ENCODE data around the gene ITCH. TPM values are rescaled to one million over a fixed set of nuclear protein-coding genes. Genes with fewer than 3 reads are reported as not detected.

The ITCH gene
- total and polyA plus RNA-seq, 2 of the 8 experiments (the other 6 are each of a cell fraction or from before 2014, with no cell fraction given): 3.9 to 45.2 TPM

DNA sequence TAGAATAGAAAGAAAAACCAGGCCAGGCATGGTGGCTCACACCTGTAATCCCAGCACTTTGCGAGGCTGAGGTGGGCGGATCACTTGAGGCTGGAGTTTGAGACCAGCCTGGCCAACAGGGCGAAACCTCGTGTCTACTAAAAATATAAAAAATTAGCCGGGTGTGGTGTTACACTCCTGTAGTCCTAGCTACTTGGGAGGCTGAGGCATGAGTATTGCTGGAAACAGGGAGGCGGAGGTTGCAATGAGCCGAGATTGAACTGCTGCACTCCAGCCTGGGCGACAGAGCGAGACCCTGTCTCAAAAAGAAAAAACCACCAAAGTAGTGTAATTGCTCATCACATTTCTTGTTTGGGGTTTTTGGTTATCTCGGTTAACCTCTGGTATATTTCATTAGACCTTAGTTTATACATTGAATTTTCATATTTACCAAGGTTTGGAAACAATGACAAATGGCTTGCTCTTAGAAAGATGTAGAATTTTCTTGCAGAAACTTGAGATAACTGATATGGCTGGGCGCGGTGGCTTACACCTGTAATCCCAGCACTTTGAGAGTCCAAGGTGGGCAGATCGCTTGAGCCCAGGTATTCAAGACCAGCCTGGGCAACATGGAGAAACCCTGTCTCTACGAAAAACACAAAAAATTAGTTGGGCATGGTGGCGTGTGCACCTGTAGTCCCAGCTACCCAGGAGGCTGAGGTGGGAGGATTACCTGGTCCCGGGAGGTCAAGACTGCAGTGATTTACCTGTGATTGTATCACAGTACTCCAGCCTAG is 14.2 kb downstream of the ITCH start:
- Histone ChIP-seq H3K27me3 (replicated peaks in 1 of 4; ENCODE audit: control insufficient read depth in 3 of 4, extremely low read depth in 1 of 4, insufficient read depth in 3 of 4, low read length in 3 of 4) (no peaks in the 10 kb centered on the region), H3K4ac (replicated peaks; ENCODE audit: insufficient read length, low read depth, low read length) (no peak overlapping the region), H4K91ac (replicated peaks; ENCODE audit: insufficient read length, low read length) (no peak overlapping the region), H2AK5ac (ENCODE audit: low read depth, low read length) (no peak overlapping the region), H3K18ac (ENCODE audit: extremely low read depth, low read length) (no peak overlapping the region), H3K4me1 (replicated peaks in 1 of 4; ENCODE audit: control insufficient read depth in 3 of 4, insufficient read depth in 4 of 4, low read length in 3 of 4) (no peaks in the 10 kb centered on the region), H3K36me3 (ENCODE audit: control insufficient read depth in 2 of 4, insufficient read depth in 4 of 4, low read length in 3 of 4) (peaks cover 0 to 16% (median 4%) of the 10 kb centered on the region in 4 experiments; a peak in 3 of 8 replicates), H2BK12ac (ENCODE audit: low read depth, low read length) (no peak overlapping the region), H2BK15ac (ENCODE audit: low read length) (no peak overlapping the region), H3K23me2 (ENCODE audit: low read depth, low read length) (no peaks in the 10 kb centered on the region), H3K79me1 (ENCODE audit: low read depth, low read length) (no peaks in the 10 kb centered on the region; the same call in 1 of the 2 replicates), H4K20me1 (replicated peaks in 1 of 2; ENCODE audit: control insufficient read depth in 1 of 2, insufficient read depth in 2 of 2, low read length in 2 of 2) (peaks cover 0 to 2% of the 10 kb centered on the region in 2 experiments), H3K14ac (ENCODE audit: insufficient read length) (no peak overlapping the region), H2BK5ac (ENCODE audit: low read depth, low read length) (no peak overlapping the region), H2BK120ac (replicated peaks; ENCODE audit: low read depth, low read length) (no peak overlapping the region), H3K27ac (ENCODE audit: low read depth, low read length) (no peak overlapping the region), H4K5ac (ENCODE audit: insufficient read length, low read depth, low read length) (no peak overlapping the region), H4K8ac (ENCODE audit: extremely low read depth, insufficient read depth, low read length) (no peak overlapping the region), H3K56ac (replicated peaks; ENCODE audit: insufficient read length, low read depth, low read length) (no peak overlapping the region), H2AFZ (ENCODE audit: low read length) (no peak overlapping the region), H3K9me3 (ENCODE audit: insufficient read depth in 2 of 2, low read depth in 1 of 2, low read length in 1 of 2) (no peaks in the 10 kb centered on the region), H3K4me3 (ENCODE audit: extremely low read depth in 1 of 4, insufficient read depth in 2 of 4, low read depth in 3 of 4, low read length in 4 of 4) (no peak overlapping the region), H3K4me2 (ENCODE audit: insufficient read depth in 1 of 2, low read depth in 2 of 2, low read length in 2 of 2) (no peak overlapping the region), H3K79me2 (ENCODE audit: control insufficient read depth in 1 of 2, insufficient read depth in 2 of 2, low read length in 2 of 2) (peaks cover 0 to 57% of the 10 kb centered on the region in 2 experiments; a peak in 2 of 4 replicates), H2BK20ac (ENCODE audit: low read length) (no peak overlapping the region), H3K23ac (ENCODE audit: insufficient read length) (no peak overlapping the region), H3K9ac (replicated peaks in 1 of 4; ENCODE audit: extremely low read depth in 1 of 4, low read depth in 3 of 4, low read length in 3 of 4) (no peak overlapping the region)
- CTCF ChIA-PET (ENCODE audit: partially characterized antibody): interaction anchor here (1.4 to 1.7 kb wide), 2 partner anchors 63 to 64 kb away, joined by 4 to 6 read pairs; no protein-coding TSS in a partner anchor
- no peak for DNase-seq (ENCODE audit: low read depth in 1 of 2, low spot score in 2 of 2)
- no peak for FAIRE-seq
- WGBS, 2 experiments (ENCODE audit: extremely low coverage in 1 of 2, insufficient coverage in 1 of 2, insufficient read length in 1 of 2, insufficient replicate concordance in 2 of 2, low coverage in 1 of 2, low lambda C conversion rate in 2 of 2, missing lambda C conversion rate in 1 of 2): 96% methylated on average over 16 of the region's 16 CpGs; no CpG with 5 or more reads in 1 of the 2 experiments
- POLR2A ChIA-PET (ENCODE audit: partially characterized antibody): interaction anchor here (1.2 kb wide), 1 partner anchor 10 kb away, joined by 3 read pairs; no protein-coding TSS in a partner anchor
- TF ChIP-seq GABPA (IDR thresholded peaks at IDR 0.05; ENCODE audit: borderline replicate concordance, insufficient read depth, low read length) (no peak), RXRA (IDR thresholded peaks at IDR 0.05; ENCODE audit: insufficient read depth, low read depth, low read length) (no peak), YY1 (IDR thresholded peaks at IDR 0.05; ENCODE audit: low read depth, low read length) (no peak), EZH2 (IDR thresholded peaks at IDR 0.05; ENCODE audit: low read depth, low read length, severe bottlenecking) (no peak), CHD2 (IDR thresholded peaks at IDR 0.05; ENCODE audit: low read length) (no peak), HDAC6 (IDR thresholded peaks at IDR 0.05; ENCODE audit: low read depth, low read length) (no peak), ZNF274 (IDR thresholded peaks at IDR 0.05; ENCODE audit: borderline replicate concordance, extremely low read depth, low read length) (no peak), SP1 (IDR thresholded peaks at IDR 0.05; ENCODE audit: low read depth, low read length) (no peak), SIRT6 (IDR thresholded peaks at IDR 0.05; ENCODE audit: low read length) (no peak)
- TF ChIP-seq, protein P1, sequence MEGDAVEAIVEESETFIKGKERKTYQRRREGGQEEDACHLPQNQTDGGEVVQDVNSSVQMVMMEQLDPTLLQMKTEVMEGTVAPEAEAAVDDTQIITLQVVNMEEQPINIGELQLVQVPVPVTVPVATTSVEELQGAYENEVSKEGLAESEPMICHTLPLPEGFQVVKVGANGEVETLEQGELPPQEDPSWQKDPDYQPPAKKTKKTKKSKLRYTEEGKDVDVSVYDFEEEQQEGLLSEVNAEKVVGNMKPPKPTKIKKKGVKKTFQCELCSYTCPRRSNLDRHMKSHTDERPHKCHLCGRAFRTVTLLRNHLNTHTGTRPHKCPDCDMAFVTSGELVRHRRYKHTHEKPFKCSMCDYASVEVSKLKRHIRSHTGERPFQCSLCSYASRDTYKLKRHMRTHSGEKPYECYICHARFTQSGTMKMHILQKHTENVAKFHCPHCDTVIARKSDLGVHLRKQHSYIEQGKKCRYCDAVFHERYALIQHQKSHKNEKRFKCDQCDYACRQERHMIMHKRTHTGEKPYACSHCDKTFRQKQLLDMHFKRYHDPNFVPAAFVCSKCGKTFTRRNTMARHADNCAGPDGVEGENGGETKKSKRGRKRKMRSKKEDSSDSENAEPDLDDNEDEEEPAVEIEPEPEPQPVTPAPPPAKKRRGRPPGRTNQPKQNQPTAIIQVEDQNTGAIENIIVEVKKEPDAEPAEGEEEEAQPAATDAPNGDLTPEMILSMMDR (IDR thresholded peaks at IDR 0.05; ENCODE audit: control extremely low read depth in 1 of 3, insufficient read depth in 1 of 3, low read depth in 1 of 3, low read length in 3 of 3): no peak
